Spleen (tissue), 11 donors: ENCODE results near the gene CACNA1D. TPM values are rescaled to one million over a fixed set of nuclear protein-coding genes. Genes with fewer than 3 reads are reported as not detected.

Experiments used
- DNase-seq: peaks from one replicate; pipeline ENCODE4 v3.0.0-alpha.2; 2020
- H3K27ac ChIP-seq, 8 donors: fragments of 200-600 bp; sonication (generic) in 7 of 8; 1 replicate in 4 of 8; 2 replicates in 4 of 8; pipeline versions ENCODE4 v1.5.0 to v1.8.0; 2016 to 2021; ENCODE audit warnings: inconsistent platforms in 4 of 8, mild to moderate bottlenecking in 4 of 8, moderate library complexity in 1 of 8
- H3K27me3 ChIP-seq, 7 donors: fragments of 200-600 bp; sonication (generic) in 6 of 7; replicated peaks in 1 of 7; 1 replicate in 4 of 7; 2 replicates in 3 of 7; pipeline versions ENCODE4 v1.5.0 to v1.8.0; 2016 to 2021; ENCODE audit warnings: inconsistent platforms in 3 of 7, mild to moderate bottlenecking in 1 of 7
- H3K36me3 ChIP-seq, 6 donors: fragments of 200-600 bp; sonication (generic) in 5 of 6; 1 replicate in 4 of 6; 2 replicates in 2 of 6; pipeline versions ENCODE4 v1.5.0 to v1.8.0; 2016 to 2021; ENCODE audit warnings: inconsistent platforms in 2 of 6
- H3K4me1 ChIP-seq, 6 donors: fragments of 200-600 bp; sonication (generic) in 5 of 6; 1 replicate in 3 of 6; 2 replicates in 3 of 6; pipeline versions ENCODE4 v1.5.0 to v1.8.0; 2016 to 2021; ENCODE audit warnings: inconsistent platforms in 3 of 6
- H3K4me3 ChIP-seq, 8 donors: fragments of 200-600 bp; sonication (generic) in 7 of 8; 1 replicate in 4 of 8; 2 replicates in 4 of 8; pipeline versions ENCODE4 v1.5.0 to v1.8.0; 2016 to 2021; ENCODE audit warnings: inconsistent platforms in 4 of 8, mild to moderate bottlenecking in 4 of 8, moderate library complexity in 2 of 8
- H3K9me3 ChIP-seq, 8 donors: fragments of 200-600 bp; sonication (generic) in 7 of 8; 1 replicate in 4 of 8; 2 replicates in 4 of 8; pipeline versions ENCODE4 v1.5.0 to v1.8.0; 2016 to 2021; ENCODE audit warnings: inconsistent platforms in 4 of 8
- CTCF ChIP-seq, 11 experiments: fragments of 200-600 bp in 7 of 11; fragments of 450-650 bp in 4 of 11; sonication (generic) in 4 of 11; IDR thresholded peaks in 8 of 11; conservative IDR thresholded peaks in 3 of 11; 1 replicate in 7 of 11; 2 replicates in 4 of 11; pipeline versions ENCODE4 v1.4.0 to v1.8.0; 2016 to 2021; ENCODE audit warnings: antibody characterized with exemption in 11 of 11, inconsistent platforms in 4 of 11, mild to moderate bottlenecking in 1 of 11
- POLR2A ChIP-seq, 3 donors: fragments of 450-650 bp; IDR thresholded peaks; one replicate each; pipeline ENCODE4 v1.5.1; 2017; ENCODE audit warnings: antibody characterized with exemption in 3 of 3, mild to moderate bottlenecking in 1 of 3
- POLR2AphosphoS5 ChIP-seq, 3 donors: sonication (generic); formaldehyde crosslinking; IDR thresholded peaks; one replicate each; pipeline ENCODE4 v1.5.1; 2017; ENCODE audit warnings: antibody characterized with exemption in 3 of 3
- WGBS, 5 donors: extraction: QIAGEN DNeasy Blood & Tissue Kit in 3 of 5; methylation state at CpG; one replicate each; pipeline versions ENCODE4 v1.1.5 to v1.1.7; 2013 to 2018; 5-methylcytosine and 5-hydroxymethylcytosine counted together
- intact Hi-C: fragments of 100-400 bp; cut with DNase I; formaldehyde crosslinking; loops from one replicate; pipeline ENCODE4 v1.15.0; 2023; ENCODE audit warnings: low total_unique reads
- polyA plus RNA-seq, 3 donors: library from polyadenylated mRNA; stranded (reverse); fragments of 200-250 nt; gene quantifications; one replicate each; pipeline ENCODE4 v1.2.1, GENCODE V29; 2013
- total RNA-seq, 7 donors: library from RNA; depleted of rRNA in 3 of 7; stranded (reverse); fragments of >200 nt in 3 of 7; fragmentation: NEBNext Ultra II Directional in 4 of 7; extraction: Animal tissue kit (Norgen Biotek cat#: 25700) in 4 of 7; gene quantifications; one replicate each; pipeline versions ENCODE4 v1.1.0 to v1.2.1, GENCODE V29; 2016 to 2021
- donor health status: healthy with polysubstance abuse.
- donor health status: DM: no; HTN: no; CAD: no; lungs with moderate emphysema.
- donor health status: DM: no; HTN: no; CAD: no.
- donor health status: Bipolar disorder and iron deficiency.
- donor health status: healthy.
- donor health status: DM: no; HTN: no; CAD: no.
- donor health status: DM: yes; HTN: yes; CAD: no.

CACNA1D gene
- total and polyA plus RNA-seq, 10 donors: 0.55 to 89.3 (median 19.1) TPM

DNA sequence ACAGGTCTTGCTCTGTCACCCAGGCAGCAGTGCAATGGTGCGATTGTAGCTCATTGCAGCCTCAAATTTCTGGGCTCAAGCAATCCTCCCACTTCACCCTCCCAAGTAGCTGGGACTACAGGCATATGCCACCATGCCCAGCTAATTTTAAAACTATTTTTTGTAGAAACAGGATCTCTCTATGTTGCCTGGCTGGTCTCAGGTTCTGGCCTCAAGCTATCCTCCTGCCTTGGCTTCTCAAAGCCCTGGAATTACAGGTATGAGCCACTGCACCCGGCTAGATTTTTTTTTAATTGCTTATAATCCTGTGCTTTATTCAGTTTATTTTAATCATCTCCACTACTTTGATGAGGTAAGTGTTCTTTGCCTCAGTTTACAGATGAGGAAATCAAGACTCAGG, 195.3 kb downstream of the CACNA1D start:
- TF ChIP-seq CTCF (IDR thresholded peaks at IDR 0.05 in 8 of 11, conservative IDR thresholded peaks at IDR 0.05 in 3 of 11) (no peak), POLR2AphosphoS5 (IDR thresholded peaks at IDR 0.05) (no peak), POLR2A (IDR thresholded peaks at IDR 0.05) (no peak)
- no peak overlapping the region for H3K27ac ChIP-seq
- no peaks in the 10 kb centered on the region for H3K9me3 ChIP-seq
- H3K4me1 ChIP-seq: peaks cover 0 to 9% (median 0%) of the 10 kb centered on the region in 6 donors
- no peak overlapping the region for H3K4me3 ChIP-seq
- DNase-seq: no peak
- 86 to 97% (median 92%) methylated on average over 2 of the region's 2 CpGs for WGBS, 5 donors
- H3K36me3 ChIP-seq: no peaks in the 10 kb centered on the region
- intact Hi-C loops: no loop called here
- H3K27me3 ChIP-seq: no peaks in the 10 kb centered on the region

GRCh38 chr3:53690521-53690920, 196.1 kb downstream of the CACNA1D start:
- Histone ChIP-seq H3K9me3 (no peaks in the 10 kb centered on the region), H3K27me3 (peaks cover 0 to 5% (median 0%) of the 10 kb centered on the region in 7 donors), H3K4me3 (no peak overlapping the region), H3K27ac (no peak overlapping the region), H3K36me3 (no peaks in the 10 kb centered on the region), H3K4me1 (peaks cover 0 to 9% (median 0%) of the 10 kb centered on the region in 6 donors)
- no peak for TF ChIP-seq POLR2AphosphoS5 (IDR thresholded peaks at IDR 0.05)
- TF ChIP-seq CTCF (IDR thresholded peaks at IDR 0.05 in 8 of 11, conservative IDR thresholded peaks at IDR 0.05 in 3 of 11): no peak
- TF ChIP-seq POLR2A (IDR thresholded peaks at IDR 0.05): no peak
- DNase-seq: no peak
- intact Hi-C loops: no loop called here
- WGBS, 5 donors: 71 to 87% (median 81%) methylated on average over 7 of the region's 7 CpGs

DNA sequence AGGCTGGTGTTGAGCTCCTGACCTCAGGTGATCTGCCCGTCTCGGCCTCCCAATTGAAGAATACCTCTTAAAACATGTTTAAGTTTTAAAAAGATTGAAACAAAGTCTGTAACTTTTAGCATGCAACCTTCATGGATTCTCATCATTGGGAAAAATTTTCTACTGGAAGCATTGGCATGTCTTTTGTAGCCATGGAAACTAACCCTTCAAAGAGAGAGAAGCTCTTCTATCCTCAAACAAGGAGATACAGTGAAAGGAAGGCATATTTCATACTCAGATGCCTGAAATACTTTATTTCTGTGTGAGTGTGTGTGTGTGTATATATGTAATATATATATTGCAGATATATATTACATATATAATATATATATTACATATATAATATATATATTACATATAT, 196.9 kb downstream of the CACNA1D start:
- Histone ChIP-seq H3K27ac (no peak overlapping the region), H3K4me3 (no peak overlapping the region), H3K9me3 (no peaks in the 10 kb centered on the region), H3K4me1 (peaks cover 0 to 9% (median 0%) of the 10 kb centered on the region in 6 donors), H3K36me3 (no peaks in the 10 kb centered on the region), H3K27me3 (peaks cover 0 to 5% (median 0%) of the 10 kb centered on the region in 7 donors)
- intact Hi-C loops: no loop called here
- TF ChIP-seq CTCF (IDR thresholded peaks at IDR 0.05 in 8 of 11, conservative IDR thresholded peaks at IDR 0.05 in 3 of 11) (no peak), POLR2A (IDR thresholded peaks at IDR 0.05) (no peak)
- DNase-seq: no peak
- 88 to 100% (median 94%) methylated on average over 2 of the region's 2 CpGs for WGBS, 5 donors

DNA sequence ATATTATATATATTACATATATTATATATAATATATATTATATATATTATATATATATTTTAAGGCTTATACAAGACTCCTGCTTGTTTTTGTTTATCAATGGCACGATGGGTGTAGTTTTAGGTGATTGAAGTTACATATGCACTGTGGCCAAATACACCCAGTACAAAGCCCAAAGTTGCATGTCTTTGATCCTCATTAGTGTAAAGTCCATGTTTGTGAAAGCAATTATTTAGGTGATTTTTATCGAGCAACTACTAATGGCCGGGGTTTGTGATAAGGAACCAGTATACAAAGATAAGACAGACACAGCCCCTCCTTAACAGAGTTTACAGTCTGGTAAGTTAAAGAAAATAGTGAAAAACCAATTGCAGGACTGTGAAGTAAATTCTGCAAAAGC, 197.5 kb downstream of the CACNA1D start:
- peaks cover 0 to 9% (median 0%) of the 10 kb centered on the region in 6 donors for H3K4me1 ChIP-seq
- no peak overlapping the region for H3K4me3 ChIP-seq
- no peak for TF ChIP-seq POLR2AphosphoS5 (IDR thresholded peaks at IDR 0.05)
- TF ChIP-seq CTCF (IDR thresholded peaks at IDR 0.05 in 8 of 11, conservative IDR thresholded peaks at IDR 0.05 in 3 of 11): no peak
- no peak for TF ChIP-seq POLR2A (IDR thresholded peaks at IDR 0.05)
- no peak overlapping the region for H3K27ac ChIP-seq
- no peak for DNase-seq
- 71 to 91% (median 81%) methylated on average over 3 of the region's 3 CpGs for WGBS, 5 donors
- intact Hi-C loops: no loop called here
- H3K27me3 ChIP-seq: peaks cover 0 to 5% (median 0%) of the 10 kb centered on the region in 7 donors
- H3K9me3 ChIP-seq: no peaks in the 10 kb centered on the region
- H3K36me3 ChIP-seq: no peaks in the 10 kb centered on the region
